Mesothelial cell of epicardium (in vitro differentiated cells): ENCODE results near the gene CAV1. TPM values are rescaled to one million over a fixed set of nuclear protein-coding genes. Genes with fewer than 3 reads are reported as not detected.

Experiments
- DNase-seq, 2 experiments: peaks; one replicate each; pipeline ENCODE4 v3.0.0; 2021; ENCODE audit warnings: low spot score in 2 of 2; ENCODE audit not compliant: unreplicated experiment in 2 of 2
- H3K27ac Mint-ChIP-seq: 2 replicates; pipeline ENCODE4 v1.8.0; 2021; ENCODE audit warnings: mixed read lengths
- H3K27me3 Mint-ChIP-seq: 2 replicates; pipeline ENCODE4 v1.8.0; 2021; ENCODE audit warnings: low read depth, mixed read lengths
- H3K36me3 Mint-ChIP-seq: 2 replicates; pipeline ENCODE4 v1.8.0; 2021; ENCODE audit warnings: mixed read lengths
- H3K4me1 Mint-ChIP-seq: 2 replicates; pipeline ENCODE4 v1.8.0; 2021; ENCODE audit warnings: mixed read lengths
- H3K4me3 Mint-ChIP-seq: 2 replicates; pipeline ENCODE4 v1.8.0; 2021; ENCODE audit warnings: mild to moderate bottlenecking, moderate library complexity, mixed read lengths
- H3K9me3 Mint-ChIP-seq: 2 replicates; pipeline ENCODE4 v1.8.0; 2021; ENCODE audit warnings: mixed read lengths
- CTCF ChIP-seq: fragments of 200-600 bp; sonication (generic); IDR thresholded peaks from one replicate; pipeline ENCODE4 v1.5.0; 2021; ENCODE audit warnings: antibody characterized with exemption; ENCODE audit not compliant: unreplicated experiment
- total RNA-seq: library from RNA; stranded (reverse); gene quantifications from 3 replicates; pipeline ENCODE4 v1.2.1, GENCODE V29; 2021

Gene CAV1
- total RNA-seq, 1 donor from 2014 or later: 2.7 TPM

- no peaks in the 10 kb centered on the region for H3K36me3 Mint-ChIP-seq
- no peaks in the 10 kb centered on the region for H3K27me3 Mint-ChIP-seq
- TF ChIP-seq CTCF: no peak
- peaks cover 6% of the 10 kb centered on the region for H3K4me1 Mint-ChIP-seq
- no peak overlapping the region for H3K4me3 Mint-ChIP-seq
- DNase-seq: no peak
- peaks cover 6% of the 10 kb centered on the region for H3K9me3 Mint-ChIP-seq
- no peak overlapping the region for H3K27ac Mint-ChIP-seq
Measured at GRCh38 chr7:116574025-116574822, 49.4 kb downstream of the CAV1 start.

GRCh38 chr7:116575853-116576252 is 51.0 kb downstream of the CAV1 start:
- no peak for DNase-seq
- no peaks in the 10 kb centered on the region for H3K36me3 Mint-ChIP-seq
- no peak for TF ChIP-seq CTCF
- no peak overlapping the region for H3K27ac Mint-ChIP-seq
- no peak overlapping the region for H3K4me3 Mint-ChIP-seq
- peaks cover 6% of the 10 kb centered on the region for H3K4me1 Mint-ChIP-seq
- H3K27me3 Mint-ChIP-seq: no peaks in the 10 kb centered on the region
- peaks cover 6% of the 10 kb centered on the region for H3K9me3 Mint-ChIP-seq

GRCh38 chr7:116576350-116577319 is 51.8 kb downstream of the CAV1 start:
- Mint-ChIP-seq H3K27ac (peak overlapping the region; percentile 38), H3K4me1 (peaks cover 6% of the 10 kb centered on the region), H3K36me3 (no peaks in the 10 kb centered on the region), H3K4me3 (no peak overlapping the region), H3K27me3 (no peaks in the 10 kb centered on the region), H3K9me3 (peaks cover 6% of the 10 kb centered on the region)
- no peak for TF ChIP-seq CTCF
- DNase-seq: no peak

GRCh38 chr7:116577320-116577871 is 52.6 kb downstream of the CAV1 start:
- Mint-ChIP-seq H3K36me3 (no peaks in the 10 kb centered on the region), H3K27ac (peak overlapping the region; percentile 38), H3K9me3 (peaks cover 6% of the 10 kb centered on the region), H3K4me3 (no peak overlapping the region), H3K27me3 (no peaks in the 10 kb centered on the region), H3K4me1 (peaks cover 6% of the 10 kb centered on the region)
- DNase-seq: no peak
- TF ChIP-seq CTCF: no peak

GRCh38 chr7:116578526-116578925 is 53.7 kb downstream of the CAV1 start:
- no peak overlapping the region for H3K27ac Mint-ChIP-seq
- H3K36me3 Mint-ChIP-seq: no peaks in the 10 kb centered on the region
- H3K9me3 Mint-ChIP-seq: peaks cover 6% of the 10 kb centered on the region
- no peak overlapping the region for H3K4me3 Mint-ChIP-seq
- H3K27me3 Mint-ChIP-seq: no peaks in the 10 kb centered on the region
- peaks cover 6% of the 10 kb centered on the region for H3K4me1 Mint-ChIP-seq
- TF ChIP-seq CTCF: no peak
- DNase-seq: no peak
